Esophagus muscularis mucosa (tissue), 4 donors: ENCODE data around the gene JMJD6.

ENCODE experiments used
- EP300 ChIP-seq: sonication (generic); formaldehyde crosslinking; IDR thresholded peaks from one replicate; pipeline ENCODE4 v1.6.1; 2017; ENCODE audit warnings: antibody characterized with exemption
- POLR2AphosphoS5 ChIP-seq, 2 donors: sonication (generic); formaldehyde crosslinking; IDR thresholded peaks; one replicate each; pipeline ENCODE4 v1.6.1; 2017; ENCODE audit warnings: antibody characterized with exemption in 2 of 2
- TF ChIP-seq, protein P1 (sequence below), 3 experiments: fragments of 200-600 bp in 2 of 3; fragments of 450-650 bp in 1 of 3; sonication (generic) in 2 of 3; IDR thresholded peaks; one replicate each; pipeline ENCODE4 v1.5.1; 2017 to 2019; ENCODE audit warnings: antibody characterized with exemption in 3 of 3, mild to moderate bottlenecking in 2 of 3, moderate library complexity in 1 of 3

DNA sequence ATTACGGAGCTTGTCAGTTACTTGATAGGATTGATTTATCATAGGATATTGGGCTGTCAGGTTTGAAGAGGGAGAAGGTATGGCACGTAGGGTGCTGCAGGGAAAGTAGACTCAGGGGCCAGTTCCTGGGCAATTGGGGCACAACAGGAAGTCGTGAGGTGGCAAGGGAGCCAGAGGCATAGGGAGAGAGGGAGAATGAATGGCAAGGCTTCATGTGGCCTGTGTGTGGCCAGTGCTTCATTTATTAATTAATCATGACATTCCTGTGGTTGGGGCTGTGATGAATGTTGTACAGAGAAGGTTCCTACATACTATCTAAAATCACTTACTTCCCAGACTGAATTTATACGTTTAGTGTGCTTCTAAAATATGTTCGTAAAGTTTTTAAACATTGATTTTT, 30.9 kb upstream of the JMJD6 start:
- TF ChIP-seq, protein P1, sequence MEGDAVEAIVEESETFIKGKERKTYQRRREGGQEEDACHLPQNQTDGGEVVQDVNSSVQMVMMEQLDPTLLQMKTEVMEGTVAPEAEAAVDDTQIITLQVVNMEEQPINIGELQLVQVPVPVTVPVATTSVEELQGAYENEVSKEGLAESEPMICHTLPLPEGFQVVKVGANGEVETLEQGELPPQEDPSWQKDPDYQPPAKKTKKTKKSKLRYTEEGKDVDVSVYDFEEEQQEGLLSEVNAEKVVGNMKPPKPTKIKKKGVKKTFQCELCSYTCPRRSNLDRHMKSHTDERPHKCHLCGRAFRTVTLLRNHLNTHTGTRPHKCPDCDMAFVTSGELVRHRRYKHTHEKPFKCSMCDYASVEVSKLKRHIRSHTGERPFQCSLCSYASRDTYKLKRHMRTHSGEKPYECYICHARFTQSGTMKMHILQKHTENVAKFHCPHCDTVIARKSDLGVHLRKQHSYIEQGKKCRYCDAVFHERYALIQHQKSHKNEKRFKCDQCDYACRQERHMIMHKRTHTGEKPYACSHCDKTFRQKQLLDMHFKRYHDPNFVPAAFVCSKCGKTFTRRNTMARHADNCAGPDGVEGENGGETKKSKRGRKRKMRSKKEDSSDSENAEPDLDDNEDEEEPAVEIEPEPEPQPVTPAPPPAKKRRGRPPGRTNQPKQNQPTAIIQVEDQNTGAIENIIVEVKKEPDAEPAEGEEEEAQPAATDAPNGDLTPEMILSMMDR (IDR thresholded peaks at IDR 0.05), result no peak
- no peak for TF ChIP-seq EP300
- TF ChIP-seq POLR2AphosphoS5 (IDR thresholded peaks at IDR 0.05), result no peak
